Lower leg skin (tissue), 3 donors: ENCODE data around the gene NEK11.

ENCODE experiments used
- CTCF ChIP-seq, 3 donors: fragments of 450-650 bp; IDR thresholded peaks; one replicate each; pipeline ENCODE4 v1.5.1; 2016; ENCODE audit warnings: antibody characterized with exemption in 3 of 3, mild to moderate bottlenecking in 3 of 3, moderate library complexity in 2 of 3
- POLR2A ChIP-seq, 2 donors: fragments of 450-650 bp; IDR thresholded peaks; one replicate each; pipeline ENCODE4 v1.6.1; 2016 to 2017; ENCODE audit warnings: antibody characterized with exemption in 2 of 2, mild to moderate bottlenecking in 1 of 2, moderate library complexity in 1 of 2

GRCh38 chr3:131018970-131019369, 7.7 kb upstream of the NEK11 start:
- no peak for TF ChIP-seq CTCF (IDR thresholded peaks at IDR 0.05)
- no peak for TF ChIP-seq POLR2A (IDR thresholded peaks at IDR 0.05)
